Mucosa of stomach (tissue), 1 donor: Measurements from ENCODE around the gene RRP8.

Source experiments
- H3K27me3 ChIP-seq: one replicate; pipeline ENCODE4 v1.7.0; 2013; ENCODE audit warnings: mild to moderate bottlenecking, low read length; ENCODE audit not compliant: control insufficient read depth, insufficient read depth
- H3K36me3 ChIP-seq: one replicate; pipeline ENCODE4 v1.7.0; 2013; ENCODE audit warnings: low read length; ENCODE audit not compliant: control insufficient read depth, insufficient read depth
- H3K4me1 ChIP-seq: one replicate; pipeline ENCODE4 v1.7.0; 2013; ENCODE audit warnings: mild to moderate bottlenecking, low read length; ENCODE audit not compliant: control insufficient read depth, insufficient read depth
- H3K4me3 ChIP-seq: one replicate; pipeline ENCODE4 v1.7.0; 2013; ENCODE audit warnings: low read length
- H3K9ac ChIP-seq: one replicate; pipeline ENCODE4 v1.7.0; 2013; ENCODE audit warnings: mild to moderate bottlenecking, low read length, moderate library complexity
- H3K9me3 ChIP-seq: one replicate; pipeline ENCODE4 v1.7.0; 2013; ENCODE audit warnings: mild to moderate bottlenecking, low read length, moderate library complexity; ENCODE audit not compliant: control insufficient read depth
- donor health status: Pancreatic carcinoma.

The RRP8 gene

GRCh38 chr11:6640036-6640984 lies 36.9 kb upstream of the RRP8 start:
- Histone ChIP-seq H3K36me3 (no peaks in the 10 kb centered on the region), H3K9me3 (no peaks in the 10 kb centered on the region), H3K27me3 (no peaks in the 10 kb centered on the region)

GRCh38 chr11:6638429-6638828 lies 35.0 kb upstream of the RRP8 start:
- Histone ChIP-seq H3K4me3 (no peak overlapping the region), H3K36me3 (no peaks in the 10 kb centered on the region), H3K9ac (no peak overlapping the region), H3K4me1 (peaks cover 23% of the 10 kb centered on the region), H3K9me3 (no peaks in the 10 kb centered on the region), H3K27me3 (no peaks in the 10 kb centered on the region)

More at GRCh38 chr11:6640036-6640984, 36.9 kb upstream of the RRP8 start:
- Histone ChIP-seq H3K9ac (no peak overlapping the region), H3K4me1 (peaks cover 19% of the 10 kb centered on the region), H3K4me3 (no peak overlapping the region)

- no peaks in the 10 kb centered on the region for H3K9me3 ChIP-seq
- H3K4me1 ChIP-seq: peaks cover 23% of the 10 kb centered on the region
Observed at GRCh38 chr11:6637871-6638270, 34.5 kb upstream of the RRP8 start.

GRCh38 chr11:6636480-6636879 lies 33.1 kb upstream of the RRP8 start:
- Histone ChIP-seq H3K27me3 (no peaks in the 10 kb centered on the region), H3K4me3 (no peak overlapping the region), H3K9me3 (no peaks in the 10 kb centered on the region), H3K4me1 (peaks cover 23% of the 10 kb centered on the region), H3K36me3 (no peaks in the 10 kb centered on the region), H3K9ac (no peak overlapping the region)

More at GRCh38 chr11:6637871-6638270, 34.5 kb upstream of the RRP8 start:
- H3K36me3 ChIP-seq: no peaks in the 10 kb centered on the region
- no peak overlapping the region for H3K9ac ChIP-seq
- no peak overlapping the region for H3K4me3 ChIP-seq
- H3K27me3 ChIP-seq: no peaks in the 10 kb centered on the region

GRCh38 chr11:6635082-6635932 lies 31.9 kb upstream of the RRP8 start:
- H3K9ac ChIP-seq: peak overlapping the region; percentile 7
- H3K4me3 ChIP-seq: no peak overlapping the region
- no peaks in the 10 kb centered on the region for H3K9me3 ChIP-seq
- peaks cover 23% of the 10 kb centered on the region for H3K4me1 ChIP-seq
- H3K36me3 ChIP-seq: no peaks in the 10 kb centered on the region
- H3K27me3 ChIP-seq: no peaks in the 10 kb centered on the region

- no peaks in the 10 kb centered on the region for H3K36me3 ChIP-seq
- no peak overlapping the region for H3K9ac ChIP-seq
- H3K27me3 ChIP-seq: no peaks in the 10 kb centered on the region
- H3K4me3 ChIP-seq: no peak overlapping the region
- no peaks in the 10 kb centered on the region for H3K9me3 ChIP-seq
- H3K4me1 ChIP-seq: peaks cover 23% of the 10 kb centered on the region
Observed at GRCh38 chr11:6634534-6634933, 31.1 kb upstream of the RRP8 start.

GRCh38 chr11:6633422-6634408 lies 30.3 kb upstream of the RRP8 start:
- no peaks in the 10 kb centered on the region for H3K9me3 ChIP-seq
- H3K27me3 ChIP-seq: no peaks in the 10 kb centered on the region
- H3K9ac ChIP-seq: no peak overlapping the region
- peaks cover 22% of the 10 kb centered on the region for H3K4me1 ChIP-seq
- no peak overlapping the region for H3K4me3 ChIP-seq
- no peaks in the 10 kb centered on the region for H3K36me3 ChIP-seq

GRCh38 chr11:6632116-6633073 lies 29.0 kb upstream of the RRP8 start:
- H3K27me3 ChIP-seq: no peaks in the 10 kb centered on the region
- no peaks in the 10 kb centered on the region for H3K9me3 ChIP-seq
- no peaks in the 10 kb centered on the region for H3K36me3 ChIP-seq
- peaks cover 11% of the 10 kb centered on the region for H3K4me1 ChIP-seq
- no peak overlapping the region for H3K9ac ChIP-seq
- no peak overlapping the region for H3K4me3 ChIP-seq

- Histone ChIP-seq H3K9ac (no peak overlapping the region), H3K4me3 (no peak overlapping the region), H3K27me3 (no peaks in the 10 kb centered on the region), H3K36me3 (no peaks in the 10 kb centered on the region), H3K4me1 (peaks cover 11% of the 10 kb centered on the region), H3K9me3 (no peaks in the 10 kb centered on the region)
Observed at GRCh38 chr11:6631361-6631890, 28.0 kb upstream of the RRP8 start.

GRCh38 chr11:6630632-6631291 lies 27.3 kb upstream of the RRP8 start:
- Histone ChIP-seq H3K36me3 (no peaks in the 10 kb centered on the region), H3K27me3 (no peaks in the 10 kb centered on the region), H3K9me3 (no peaks in the 10 kb centered on the region), H3K4me1 (peaks cover 9% of the 10 kb centered on the region), H3K9ac (peak overlapping the region; percentile 7), H3K4me3 (peak overlapping the region; percentile 6)
